Activated B cell treated with CpG ODN at 0.5 μM for 24 hours (primary cell): ENCODE results near the gene CRTAC1. TPM values are rescaled to one million over a fixed set of nuclear protein-coding genes. Genes with fewer than 3 reads are reported as not detected.

Experiments used
- ATAC-seq: fragments of 200-7000 bp; cut with Tn5 transposase; one replicate; pipeline ENCODE4 v1.10.0; 2021; ENCODE audit warnings: low read depth, mild to moderate bottlenecking, moderate library complexity
- CTCF ChIA-PET: fragments of 350-600 bp; sonication (Branson Sonifier 250); formaldehyde crosslinking; loops from one replicate; lab custom pipeline; 2021; ENCODE audit warnings: antibody characterized with exemption; lab: Charles Lee
- POLR2A ChIA-PET: fragments of 350-600 bp; sonication (Branson Sonifier 250); formaldehyde crosslinking; loops from one replicate; lab custom pipeline; 2021; ENCODE audit warnings: antibody characterized with exemption; lab: Charles Lee
- DNase-seq: peaks from one replicate; pipeline ENCODE4 v3.0.0; 2022
- H3K27ac Mint-ChIP-seq: one replicate; pipeline ENCODE4 v1.8.0; 2020; ENCODE audit warnings: mixed read lengths
- H3K27me3 Mint-ChIP-seq: one replicate; pipeline ENCODE4 v1.8.0; 2021; ENCODE audit warnings: mixed read lengths
- H3K36me3 Mint-ChIP-seq: one replicate; pipeline ENCODE4 v1.8.0; 2021; ENCODE audit warnings: low read depth, mixed read lengths
- H3K4me1 Mint-ChIP-seq: one replicate; pipeline ENCODE4 v1.8.0; 2021; ENCODE audit warnings: mixed read lengths
- H3K4me3 Mint-ChIP-seq: one replicate; pipeline ENCODE4 v1.8.0; 2020; ENCODE audit warnings: mild to moderate bottlenecking, mixed read lengths
- H3K9me3 Mint-ChIP-seq: one replicate; pipeline ENCODE4 v1.8.0; 2020; ENCODE audit warnings: mixed read lengths
- CTCF ChIP-seq: fragments of 200-600 bp; IDR thresholded peaks from one replicate; pipeline ENCODE4 v1.8.0; 2022; ENCODE audit warnings: antibody characterized with exemption, mild to moderate bottlenecking
- intact Hi-C: fragments of 100-400 bp; cut with micrococcal nuclease; formaldehyde crosslinking; loops from one replicate; pipeline ENCODE4 v1.15.1; 2024
- total RNA-seq: library from RNA; stranded (reverse); gene quantifications from 2 replicates; pipeline ENCODE4 v1.2.3, GENCODE V29; 2022

The CRTAC1 gene
- total RNA-seq, 1 donor from 2014 or later: not detected

GRCh38 chr10:97944772-97945171, 85.6 kb downstream of the CRTAC1 start:
- Mint-ChIP-seq H3K4me3 (no peak overlapping the region), H3K27me3 (peaks cover 26% of the 10 kb centered on the region), H3K9me3 (peaks cover 17% of the 10 kb centered on the region), H3K27ac (no peak overlapping the region), H3K36me3 (no peaks in the 10 kb centered on the region), H3K4me1 (no peaks in the 10 kb centered on the region)
- no peak for TF ChIP-seq CTCF
- ATAC-seq: no peak
- ChIA-PET CTCF (no interaction called here), POLR2A (no interaction called here)
- no peak for DNase-seq
- intact Hi-C loops: no loop called here

- intact Hi-C loops: no loop called here
- ChIA-PET CTCF (no interaction called here), POLR2A (no interaction called here)
- DNase-seq (no peak), ATAC-seq (no peak)
- H3K27me3 Mint-ChIP-seq: peaks cover 21% of the 10 kb centered on the region
- no peak overlapping the region for H3K27ac Mint-ChIP-seq
- peaks cover 14% of the 10 kb centered on the region for H3K9me3 Mint-ChIP-seq
- no peak overlapping the region for H3K4me3 Mint-ChIP-seq
- H3K36me3 Mint-ChIP-seq: no peaks in the 10 kb centered on the region
- no peaks in the 10 kb centered on the region for H3K4me1 Mint-ChIP-seq
- TF ChIP-seq CTCF: no peak
Measured at GRCh38 chr10:97943294-97943693, 87.1 kb downstream of the CRTAC1 start.

- no peak for TF ChIP-seq CTCF
- intact Hi-C loops: no loop called here
- no peak overlapping the region for H3K4me3 Mint-ChIP-seq
- CTCF ChIA-PET: no interaction called here
- ATAC-seq (no peak), DNase-seq (no peak)
- H3K27me3 Mint-ChIP-seq: peaks cover 19% of the 10 kb centered on the region
- H3K27ac Mint-ChIP-seq: no peak overlapping the region
- POLR2A ChIA-PET: no interaction called here
- H3K4me1 Mint-ChIP-seq: no peaks in the 10 kb centered on the region
- no peaks in the 10 kb centered on the region for H3K36me3 Mint-ChIP-seq
- peaks cover 7% of the 10 kb centered on the region for H3K9me3 Mint-ChIP-seq
Measured at GRCh38 chr10:97940534-97940933, 89.9 kb downstream of the CRTAC1 start.

- no peaks in the 10 kb centered on the region for H3K36me3 Mint-ChIP-seq
- H3K4me3 Mint-ChIP-seq: no peak overlapping the region
- ChIA-PET CTCF (no interaction called here), POLR2A (no interaction called here)
- TF ChIP-seq CTCF: no peak
- DNase-seq: no peak
- intact Hi-C loops: no loop called here
- H3K27me3 Mint-ChIP-seq: peaks cover 14% of the 10 kb centered on the region
- no peaks in the 10 kb centered on the region for H3K4me1 Mint-ChIP-seq
- H3K27ac Mint-ChIP-seq: no peak overlapping the region
- H3K9me3 Mint-ChIP-seq: peaks cover 2% of the 10 kb centered on the region
- no peak for ATAC-seq
Measured at GRCh38 chr10:97939446-97939990, 90.9 kb downstream of the CRTAC1 start.

- intact Hi-C loops: no loop called here
- ATAC-seq (no peak), DNase-seq (no peak)
- TF ChIP-seq CTCF: no peak
- Mint-ChIP-seq H3K36me3 (no peaks in the 10 kb centered on the region), H3K9me3 (no peaks in the 10 kb centered on the region), H3K4me1 (no peaks in the 10 kb centered on the region), H3K27ac (no peak overlapping the region), H3K27me3 (peaks cover 14% of the 10 kb centered on the region), H3K4me3 (no peak overlapping the region)
- ChIA-PET CTCF (no interaction called here), POLR2A (no interaction called here)
Measured at GRCh38 chr10:97937928-97938327, 92.5 kb downstream of the CRTAC1 start.
